ENCODE measurements around the gene MSH4. TPM values are rescaled to one million over a fixed set of nuclear protein-coding genes. Genes with fewer than 3 reads are reported as not detected.
"Not testable (repeated sequence)": the region's sequence is repeated elsewhere in the genome, so short reads cannot be mapped to it uniquely, and the experiment has no call there.

MSH4 gene
- total RNA-seq, 2 experiments from 2014 or later: 0.21 to 0.34 TPM

- POLR2A ChIA-PET: interaction anchor here (0.6 to 1.9 kb wide), 2 partner anchors 15 to 165 kb away, joined by 3 to 6 read pairs; no protein-coding TSS in a partner anchor
- H3K9me3 Mint-ChIP-seq (ENCODE audit: insufficient read depth); H3K4me1 Mint-ChIP-seq (ENCODE audit: low read depth); ATAC-seq; H3K27me3 Mint-ChIP-seq (ENCODE audit: low read depth); DNase-seq; H3K27ac Mint-ChIP-seq; H3K4me3 Mint-ChIP-seq: not testable (repeated sequence)
- CTCF ChIA-PET: interaction anchor here (1.4 kb wide), 1 partner anchor 16 kb away, joined by 3 read pairs; the partner anchor contains the start of gene RABGGTB
- peaks cover 19% of the 10 kb centered on the region for H3K36me3 Mint-ChIP-seq (ENCODE audit: low read depth)
Measured at GRCh38 chr1:75801480-75801879, 4.8 kb downstream of the MSH4 start.

GRCh38 chr1:75808921-75809320 lies 12.2 kb downstream of the MSH4 start:
- ChIA-PET CTCF (no interaction called here), POLR2A (no interaction called here)
- DNase-seq (no peak), ATAC-seq (no peak)
- Mint-ChIP-seq H3K36me3 (ENCODE audit: low read depth) (no peaks in the 10 kb centered on the region), H3K27ac (no peak overlapping the region), H3K4me1 (ENCODE audit: low read depth) (no peaks in the 10 kb centered on the region), H3K9me3 (ENCODE audit: insufficient read depth) (no peaks in the 10 kb centered on the region), H3K4me3 (no peak overlapping the region), H3K27me3 (ENCODE audit: low read depth) (no peaks in the 10 kb centered on the region)

DNA sequence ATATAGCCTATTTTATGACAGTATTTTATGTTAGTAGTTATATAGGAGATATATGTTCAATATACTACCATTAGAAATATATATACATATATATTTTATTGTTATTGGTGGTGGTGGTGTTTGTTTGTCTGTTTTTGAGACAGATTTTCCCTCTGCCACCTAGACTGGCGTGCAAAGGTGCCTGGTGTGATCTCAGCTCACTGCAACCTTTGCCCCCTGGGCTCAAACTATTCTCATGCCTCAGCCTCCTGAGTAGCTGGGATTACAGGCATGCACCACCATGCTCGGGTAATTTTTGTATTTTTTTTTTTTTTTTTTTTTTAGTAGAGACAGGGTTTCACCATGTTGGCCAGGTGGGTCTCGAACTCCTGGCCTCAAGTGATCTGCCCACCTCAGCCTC lies 13.4 kb downstream of the MSH4 start:
- DNase-seq; H3K4me1 Mint-ChIP-seq (ENCODE audit: low read depth); CTCF ChIA-PET; H3K4me3 Mint-ChIP-seq; POLR2A ChIA-PET; H3K27me3 Mint-ChIP-seq (ENCODE audit: low read depth); H3K9me3 Mint-ChIP-seq (ENCODE audit: insufficient read depth); H3K27ac Mint-ChIP-seq; H3K36me3 Mint-ChIP-seq (ENCODE audit: low read depth); ATAC-seq: not testable (repeated sequence)

- no peaks in the 10 kb centered on the region for H3K27me3 Mint-ChIP-seq (ENCODE audit: low read depth)
- DNase-seq (no peak), ATAC-seq (no peak)
- no peak overlapping the region for H3K4me3 Mint-ChIP-seq
- no peak overlapping the region for H3K27ac Mint-ChIP-seq
- no peaks in the 10 kb centered on the region for H3K4me1 Mint-ChIP-seq (ENCODE audit: low read depth)
- no peaks in the 10 kb centered on the region for H3K36me3 Mint-ChIP-seq (ENCODE audit: low read depth)
- POLR2A ChIA-PET: no interaction called here
- no peaks in the 10 kb centered on the region for H3K9me3 Mint-ChIP-seq (ENCODE audit: insufficient read depth)
- CTCF ChIA-PET: no interaction called here
Measured at GRCh38 chr1:75811211-75811981, 14.7 kb downstream of the MSH4 start.

GRCh38 chr1:75812065-75812464 lies 15.4 kb downstream of the MSH4 start:
- Mint-ChIP-seq H3K36me3 (ENCODE audit: low read depth) (no peaks in the 10 kb centered on the region), H3K4me1 (ENCODE audit: low read depth) (no peaks in the 10 kb centered on the region), H3K27ac (no peak overlapping the region), H3K9me3 (ENCODE audit: insufficient read depth) (no peaks in the 10 kb centered on the region), H3K4me3 (no peak overlapping the region), H3K27me3 (ENCODE audit: low read depth) (no peaks in the 10 kb centered on the region)
- ATAC-seq: no peak
- CTCF ChIA-PET: no interaction called here
- POLR2A ChIA-PET: no interaction called here
- DNase-seq: no peak

- H3K4me1 Mint-ChIP-seq (ENCODE audit: low read depth); H3K4me3 Mint-ChIP-seq; H3K36me3 Mint-ChIP-seq (ENCODE audit: low read depth); POLR2A ChIA-PET; H3K27ac Mint-ChIP-seq; CTCF ChIA-PET; DNase-seq; ATAC-seq; H3K9me3 Mint-ChIP-seq (ENCODE audit: insufficient read depth); H3K27me3 Mint-ChIP-seq (ENCODE audit: low read depth): not testable (repeated sequence)
Measured at GRCh38 chr1:75823596-75823995, 26.9 kb downstream of the MSH4 start.

DNA sequence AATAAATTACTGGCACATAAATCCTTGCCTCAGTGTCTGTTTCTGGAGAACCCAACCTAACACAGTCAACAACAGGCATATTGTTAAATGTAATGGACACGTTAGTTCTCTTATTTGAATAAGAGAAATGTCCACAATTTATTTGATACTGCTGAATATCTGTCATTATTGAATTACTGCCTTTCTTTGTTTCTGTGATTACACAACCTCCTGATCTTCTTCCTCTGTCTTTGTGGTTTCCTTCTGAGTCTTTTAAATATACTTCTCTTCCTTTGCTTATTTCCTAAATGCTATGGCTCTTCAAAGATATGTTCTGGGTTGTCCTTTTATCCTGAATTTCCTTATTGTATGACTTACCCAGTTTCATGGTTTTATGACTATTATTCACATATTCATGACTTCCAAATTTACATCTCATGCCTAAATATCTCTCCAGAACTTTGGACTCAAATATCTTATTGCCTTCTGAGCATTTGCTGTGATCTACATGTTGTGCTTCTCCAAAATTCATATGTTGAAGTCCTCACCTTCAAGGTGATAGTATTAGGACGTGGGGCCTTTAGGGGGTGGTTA lies 39.9 kb downstream of the MSH4 start:
- Mint-ChIP-seq H3K27ac (no peak overlapping the region), H3K27me3 (ENCODE audit: low read depth) (no peaks in the 10 kb centered on the region), H3K4me1 (ENCODE audit: low read depth) (no peaks in the 10 kb centered on the region), H3K9me3 (ENCODE audit: insufficient read depth) (no peaks in the 10 kb centered on the region), H3K4me3 (no peak overlapping the region), H3K36me3 (ENCODE audit: low read depth) (no peaks in the 10 kb centered on the region)
- DNase-seq: no peak
- no peak for ATAC-seq
- CTCF ChIA-PET: no interaction called here
- POLR2A ChIA-PET: no interaction called here

DNA sequence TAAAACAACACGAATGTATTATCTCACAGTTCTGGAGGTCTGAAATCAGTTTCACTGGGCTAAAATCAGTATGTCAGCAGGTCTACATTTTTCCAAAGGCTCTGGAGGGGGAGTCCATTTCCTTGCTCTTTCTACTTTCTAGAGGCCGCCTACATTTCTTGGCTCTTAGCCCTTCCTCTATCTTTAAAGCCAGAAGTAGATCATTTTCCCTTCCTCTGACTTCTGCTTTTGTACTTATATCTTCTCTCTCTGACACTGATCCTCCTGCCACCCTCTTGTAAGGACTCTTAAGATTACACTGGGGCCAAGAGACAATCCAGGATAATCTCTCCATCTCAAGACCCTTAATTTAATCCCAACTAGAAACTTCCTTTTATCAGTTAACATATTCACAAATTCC lies 41.4 kb downstream of the MSH4 start:
- Mint-ChIP-seq H3K4me3 (no peak overlapping the region), H3K36me3 (ENCODE audit: low read depth) (no peaks in the 10 kb centered on the region), H3K9me3 (ENCODE audit: insufficient read depth) (no peaks in the 10 kb centered on the region), H3K27me3 (ENCODE audit: low read depth) (no peaks in the 10 kb centered on the region), H3K27ac (no peak overlapping the region), H3K4me1 (ENCODE audit: low read depth) (no peaks in the 10 kb centered on the region)
- CTCF ChIA-PET: no interaction called here
- ATAC-seq (no peak), DNase-seq (no peak)
- POLR2A ChIA-PET: no interaction called here

DNA sequence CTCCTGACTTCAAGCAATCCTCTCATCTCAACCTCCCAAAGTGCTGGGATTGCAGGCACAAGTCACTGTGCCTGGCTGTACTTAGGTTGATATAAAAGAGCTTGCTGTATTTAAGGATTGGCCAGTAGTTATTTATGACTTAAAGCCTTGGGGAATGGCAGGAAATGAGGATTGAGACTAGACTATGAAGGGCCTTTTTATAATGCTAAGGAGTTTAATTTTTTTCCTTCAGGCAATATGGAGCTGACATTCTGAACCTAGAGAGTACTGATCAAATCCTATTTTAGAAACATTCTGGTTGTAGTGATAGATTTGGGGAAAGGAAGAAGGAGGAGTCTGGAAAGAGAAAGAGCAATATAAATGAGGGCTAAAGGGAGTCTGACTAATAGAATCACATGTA lies 44.7 kb downstream of the MSH4 start:
- ATAC-seq (no peak), DNase-seq (no peak)
- CTCF ChIA-PET: no interaction called here
- Mint-ChIP-seq H3K27me3 (ENCODE audit: low read depth) (no peaks in the 10 kb centered on the region), H3K36me3 (ENCODE audit: low read depth) (no peaks in the 10 kb centered on the region), H3K4me3 (no peak overlapping the region), H3K27ac (no peak overlapping the region), H3K4me1 (ENCODE audit: low read depth) (no peaks in the 10 kb centered on the region), H3K9me3 (ENCODE audit: insufficient read depth) (no peaks in the 10 kb centered on the region)
- POLR2A ChIA-PET: no interaction called here

DNA sequence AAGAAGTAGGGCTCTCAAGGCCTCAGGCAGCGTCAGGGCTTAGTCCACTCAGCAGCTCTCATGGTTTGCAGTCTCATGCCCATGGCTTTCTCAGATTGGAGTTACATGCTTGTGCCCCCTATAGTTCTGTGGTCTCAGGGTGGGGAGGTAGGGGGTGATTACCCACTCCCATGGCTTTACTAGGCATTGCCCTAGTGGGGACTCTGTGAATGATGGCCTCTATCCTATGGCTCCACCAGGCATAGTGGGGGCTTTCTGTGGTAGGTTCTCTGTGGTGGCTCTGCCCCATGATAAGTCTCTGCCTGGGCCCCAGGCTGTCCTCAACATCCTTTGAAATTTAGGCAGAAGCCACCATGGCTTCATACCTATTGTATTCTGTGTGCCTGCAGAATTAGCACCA lies 48.9 kb downstream of the MSH4 start:
- no peak overlapping the region for H3K27ac Mint-ChIP-seq
- ChIA-PET POLR2A (no interaction called here), CTCF (no interaction called here)
- H3K9me3 Mint-ChIP-seq (ENCODE audit: insufficient read depth): no peaks in the 10 kb centered on the region
- no peaks in the 10 kb centered on the region for H3K27me3 Mint-ChIP-seq (ENCODE audit: low read depth)
- ATAC-seq: no peak
- H3K4me3 Mint-ChIP-seq: no peak overlapping the region
- no peak for DNase-seq
- no peaks in the 10 kb centered on the region for H3K4me1 Mint-ChIP-seq (ENCODE audit: low read depth)
- no peaks in the 10 kb centered on the region for H3K36me3 Mint-ChIP-seq (ENCODE audit: low read depth)

DNA sequence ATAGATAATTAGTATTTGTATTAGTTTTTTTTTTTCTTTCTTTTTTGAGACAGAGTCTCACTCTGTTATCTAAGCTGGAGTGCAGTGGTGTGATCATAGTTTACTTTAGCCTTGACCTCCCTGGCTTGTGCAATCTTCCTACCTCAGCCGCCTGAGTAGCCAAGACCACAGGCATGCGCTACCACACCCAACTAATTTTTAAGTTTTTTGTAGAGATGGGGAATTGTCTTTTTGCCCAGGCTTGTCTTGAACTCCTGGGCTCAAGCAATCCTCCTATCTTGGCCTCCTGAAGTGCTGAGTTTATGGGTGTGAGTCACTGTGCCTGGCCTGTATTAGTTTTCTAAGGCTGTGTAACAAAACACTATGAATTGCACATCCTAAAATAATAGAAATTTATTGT lies 58.3 kb downstream of the MSH4 start:
- Mint-ChIP-seq H3K4me3 (no peak overlapping the region), H3K27me3 (ENCODE audit: low read depth) (no peaks in the 10 kb centered on the region), H3K4me1 (ENCODE audit: low read depth) (no peaks in the 10 kb centered on the region), H3K36me3 (ENCODE audit: low read depth) (no peaks in the 10 kb centered on the region), H3K27ac (no peak overlapping the region), H3K9me3 (ENCODE audit: insufficient read depth) (no peaks in the 10 kb centered on the region)
- CTCF ChIA-PET: no interaction called here
- POLR2A ChIA-PET: no interaction called here
- ATAC-seq: no peak
- DNase-seq: no peak

GRCh38 chr1:75855734-75856133 lies 59.1 kb downstream of the MSH4 start:
- Mint-ChIP-seq H3K4me1 (ENCODE audit: low read depth) (no peaks in the 10 kb centered on the region), H3K36me3 (ENCODE audit: low read depth) (no peaks in the 10 kb centered on the region), H3K9me3 (ENCODE audit: insufficient read depth) (no peaks in the 10 kb centered on the region), H3K27me3 (ENCODE audit: low read depth) (no peaks in the 10 kb centered on the region), H3K27ac (no peak overlapping the region), H3K4me3 (no peak overlapping the region)
- CTCF ChIA-PET: no interaction called here
- POLR2A ChIA-PET: no interaction called here
- no peak for ATAC-seq
- DNase-seq: no peak

- ChIA-PET POLR2A (no interaction called here), CTCF (no interaction called here)
- Mint-ChIP-seq H3K4me1 (ENCODE audit: low read depth) (no peaks in the 10 kb centered on the region), H3K27me3 (ENCODE audit: low read depth) (no peaks in the 10 kb centered on the region), H3K27ac (no peak overlapping the region), H3K9me3 (ENCODE audit: insufficient read depth) (no peaks in the 10 kb centered on the region), H3K4me3 (no peak overlapping the region), H3K36me3 (ENCODE audit: low read depth) (no peaks in the 10 kb centered on the region)
- DNase-seq (no peak), ATAC-seq (no peak)
Measured at GRCh38 chr1:75861831-75862230, 65.1 kb downstream of the MSH4 start.

Measured in activated CD8-positive, alpha-beta T cell treated with anti-CD3 and anti-CD28 coated beads, Interleukin-2, amount 10 ng/mL, durations not matched to agents 7 days and 5 days (primary cell).